Measurements from ENCODE around the gene C4orf36.

C4orf36 gene

DNA sequence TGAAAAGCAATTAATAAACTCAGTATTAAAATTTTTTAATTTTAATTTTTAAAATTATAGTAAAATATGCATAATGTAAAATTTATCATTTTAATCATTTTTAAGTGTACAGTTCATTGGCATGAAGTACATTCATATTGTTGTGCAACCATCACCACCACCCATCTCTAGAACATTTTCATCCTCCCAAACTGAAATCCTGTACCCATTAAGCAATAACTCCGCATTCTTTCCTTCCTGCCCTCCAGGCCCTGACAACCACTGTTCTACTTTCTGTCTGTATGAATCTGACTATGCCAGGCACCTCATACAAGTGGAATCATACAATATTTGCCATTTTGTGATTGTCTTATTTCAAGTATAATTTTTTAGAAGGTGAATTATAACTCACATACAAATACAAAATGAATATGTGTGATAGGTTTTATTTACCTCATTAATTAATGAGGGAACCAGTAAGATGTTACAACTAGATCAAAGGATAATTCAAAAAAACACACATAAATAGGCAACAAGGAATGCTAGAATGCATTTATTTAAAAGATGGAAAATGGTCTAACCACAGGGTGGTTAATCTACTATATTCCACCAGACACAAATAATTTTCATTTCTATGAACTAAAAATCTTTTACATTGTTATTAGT, 29.5 kb upstream of the C4orf36 start:
- TF ChIP-seq, protein P1, sequence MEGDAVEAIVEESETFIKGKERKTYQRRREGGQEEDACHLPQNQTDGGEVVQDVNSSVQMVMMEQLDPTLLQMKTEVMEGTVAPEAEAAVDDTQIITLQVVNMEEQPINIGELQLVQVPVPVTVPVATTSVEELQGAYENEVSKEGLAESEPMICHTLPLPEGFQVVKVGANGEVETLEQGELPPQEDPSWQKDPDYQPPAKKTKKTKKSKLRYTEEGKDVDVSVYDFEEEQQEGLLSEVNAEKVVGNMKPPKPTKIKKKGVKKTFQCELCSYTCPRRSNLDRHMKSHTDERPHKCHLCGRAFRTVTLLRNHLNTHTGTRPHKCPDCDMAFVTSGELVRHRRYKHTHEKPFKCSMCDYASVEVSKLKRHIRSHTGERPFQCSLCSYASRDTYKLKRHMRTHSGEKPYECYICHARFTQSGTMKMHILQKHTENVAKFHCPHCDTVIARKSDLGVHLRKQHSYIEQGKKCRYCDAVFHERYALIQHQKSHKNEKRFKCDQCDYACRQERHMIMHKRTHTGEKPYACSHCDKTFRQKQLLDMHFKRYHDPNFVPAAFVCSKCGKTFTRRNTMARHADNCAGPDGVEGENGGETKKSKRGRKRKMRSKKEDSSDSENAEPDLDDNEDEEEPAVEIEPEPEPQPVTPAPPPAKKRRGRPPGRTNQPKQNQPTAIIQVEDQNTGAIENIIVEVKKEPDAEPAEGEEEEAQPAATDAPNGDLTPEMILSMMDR (IDR thresholded peaks at IDR 0.05; ENCODE audit: insufficient read depth, missing control alignments), result no peak
- DNase-seq (ENCODE audit: insufficient read length, low spot score) (no peak), FAIRE-seq (no peak)

DNA sequence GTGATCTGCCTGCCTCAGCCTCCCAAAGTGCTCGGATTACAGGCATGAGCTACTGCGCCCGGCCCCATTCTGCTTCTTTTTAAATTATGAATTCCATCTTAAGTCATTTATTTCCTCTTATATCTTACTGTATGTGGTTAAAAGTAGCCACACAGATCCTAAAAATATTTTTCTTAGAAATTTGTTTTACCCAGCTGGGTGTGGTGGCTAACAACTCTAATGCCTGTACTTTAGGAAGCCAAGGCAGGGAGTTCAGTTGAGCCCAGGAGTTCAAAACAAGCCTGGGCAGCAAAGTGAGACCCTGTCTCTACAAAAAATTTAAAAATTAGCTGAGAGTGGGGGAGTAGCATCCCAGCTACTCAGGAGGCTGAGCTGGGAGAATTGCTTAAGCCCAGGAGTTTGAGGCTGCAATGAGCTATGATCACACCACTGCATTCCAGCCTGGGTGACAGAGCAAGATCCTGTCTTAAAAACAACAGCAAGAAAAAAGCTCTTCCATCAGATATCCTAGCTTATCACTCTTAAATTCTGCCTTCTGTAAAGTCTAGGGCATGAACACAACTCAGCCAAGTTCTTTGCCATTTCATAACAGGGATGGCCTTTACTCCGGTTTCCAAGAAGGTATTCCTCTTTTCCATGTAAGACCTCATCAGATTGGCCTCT, 27.5 kb upstream of the C4orf36 start:
- TF ChIP-seq, protein P1 (IDR thresholded peaks at IDR 0.05; ENCODE audit: insufficient read depth, missing control alignments), result no peak
- DNase-seq (ENCODE audit: insufficient read length, low spot score), result no peak
- FAIRE-seq, result no peak

DNA sequence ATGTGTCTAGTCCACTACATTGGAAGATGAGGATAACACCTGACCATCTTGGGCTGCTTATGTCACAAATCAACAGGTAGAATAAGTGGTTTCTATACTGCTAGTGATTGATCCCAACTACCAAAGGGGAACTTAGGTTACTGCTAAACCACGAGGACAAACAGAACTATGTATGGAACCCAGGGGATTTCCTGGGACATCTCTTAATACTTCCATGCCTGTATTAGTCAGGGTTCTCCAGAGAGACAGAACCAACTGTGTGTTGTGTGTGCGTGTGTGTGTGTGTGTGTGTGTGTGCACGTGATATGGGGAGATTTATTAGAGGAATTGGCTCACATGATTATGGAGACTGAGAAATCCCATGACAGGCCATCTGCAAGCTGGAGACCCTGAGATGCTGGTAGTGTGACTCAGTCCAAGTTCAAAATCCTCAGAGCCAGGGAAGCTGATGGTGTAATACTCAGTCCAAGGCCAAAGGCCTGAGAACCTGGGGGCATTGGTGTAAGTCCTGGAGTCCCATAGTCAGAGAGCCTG, 26.4 kb upstream of the C4orf36 start:
- DNase-seq (ENCODE audit: insufficient read length, low spot score) (no peak), FAIRE-seq (no peak)
- TF ChIP-seq, protein P1 (IDR thresholded peaks at IDR 0.05; ENCODE audit: insufficient read depth, missing control alignments), result no peak

DNA sequence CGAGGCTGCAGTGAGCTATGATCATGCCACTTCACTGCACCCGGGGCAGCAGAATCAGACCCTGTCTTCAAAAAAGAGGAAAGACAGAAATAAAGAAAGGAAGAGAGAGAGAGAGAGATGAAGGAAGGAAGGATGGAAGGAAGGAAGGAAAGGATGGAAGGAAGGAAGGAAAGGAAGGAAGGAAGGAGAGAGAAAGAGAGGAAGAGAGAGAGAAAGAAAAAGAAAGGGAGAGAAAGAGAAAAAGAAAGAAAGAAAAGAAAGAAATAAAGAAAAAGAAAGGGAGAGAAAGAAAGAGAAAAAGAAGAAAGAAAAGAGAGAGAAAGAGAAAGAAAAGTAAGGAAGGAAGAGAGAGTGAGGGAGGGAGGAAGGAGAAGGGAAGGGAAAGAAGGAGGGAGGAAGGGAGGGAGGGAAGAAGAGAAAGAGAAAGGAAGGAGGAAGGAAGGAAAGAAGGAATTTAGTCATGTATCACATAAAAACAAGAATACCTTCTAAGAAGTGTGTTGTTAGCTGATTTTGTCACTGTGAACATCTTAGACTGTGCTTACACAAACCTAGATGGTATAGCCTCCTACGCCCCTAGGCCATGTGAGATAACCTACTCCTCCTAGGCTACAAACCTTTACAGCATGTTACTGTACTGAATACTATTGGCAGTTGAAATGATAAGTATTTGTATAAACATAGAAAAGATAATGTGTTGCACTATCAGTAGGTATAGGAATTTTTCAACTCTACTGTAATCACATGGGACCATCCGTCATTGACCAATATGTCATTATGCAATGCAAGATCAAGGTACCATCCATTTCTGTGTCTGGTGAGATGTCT, 25.2 kb upstream of the C4orf36 start:
- TF ChIP-seq, protein P1 (IDR thresholded peaks at IDR 0.05; ENCODE audit: insufficient read depth, missing control alignments), result no peak
- FAIRE-seq (no peak), DNase-seq (ENCODE audit: insufficient read length, low spot score) (no peak)

DNA sequence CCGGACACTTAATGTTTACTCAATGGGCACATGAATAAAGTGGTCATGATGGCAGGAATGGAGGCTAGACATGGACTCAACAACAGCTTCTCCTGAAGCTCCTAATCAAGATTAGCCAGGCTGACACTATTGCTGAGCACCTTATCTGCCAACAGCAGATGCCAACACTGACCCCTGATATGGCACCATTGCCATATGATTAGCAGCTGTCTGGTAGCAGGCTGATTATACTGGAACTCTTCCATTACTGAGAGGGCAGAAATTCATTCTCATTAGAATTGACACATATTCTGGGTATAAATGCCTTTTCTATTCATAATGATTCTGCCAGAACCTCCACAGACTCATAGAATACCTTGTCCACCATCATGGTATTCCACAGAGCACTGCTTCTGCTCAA, 24.2 kb upstream of the C4orf36 start:
- TF ChIP-seq, protein P1 (IDR thresholded peaks at IDR 0.05; ENCODE audit: insufficient read depth, missing control alignments), result no peak
- no peak for DNase-seq (ENCODE audit: insufficient read length, low spot score)
- FAIRE-seq, result no peak

DNA sequence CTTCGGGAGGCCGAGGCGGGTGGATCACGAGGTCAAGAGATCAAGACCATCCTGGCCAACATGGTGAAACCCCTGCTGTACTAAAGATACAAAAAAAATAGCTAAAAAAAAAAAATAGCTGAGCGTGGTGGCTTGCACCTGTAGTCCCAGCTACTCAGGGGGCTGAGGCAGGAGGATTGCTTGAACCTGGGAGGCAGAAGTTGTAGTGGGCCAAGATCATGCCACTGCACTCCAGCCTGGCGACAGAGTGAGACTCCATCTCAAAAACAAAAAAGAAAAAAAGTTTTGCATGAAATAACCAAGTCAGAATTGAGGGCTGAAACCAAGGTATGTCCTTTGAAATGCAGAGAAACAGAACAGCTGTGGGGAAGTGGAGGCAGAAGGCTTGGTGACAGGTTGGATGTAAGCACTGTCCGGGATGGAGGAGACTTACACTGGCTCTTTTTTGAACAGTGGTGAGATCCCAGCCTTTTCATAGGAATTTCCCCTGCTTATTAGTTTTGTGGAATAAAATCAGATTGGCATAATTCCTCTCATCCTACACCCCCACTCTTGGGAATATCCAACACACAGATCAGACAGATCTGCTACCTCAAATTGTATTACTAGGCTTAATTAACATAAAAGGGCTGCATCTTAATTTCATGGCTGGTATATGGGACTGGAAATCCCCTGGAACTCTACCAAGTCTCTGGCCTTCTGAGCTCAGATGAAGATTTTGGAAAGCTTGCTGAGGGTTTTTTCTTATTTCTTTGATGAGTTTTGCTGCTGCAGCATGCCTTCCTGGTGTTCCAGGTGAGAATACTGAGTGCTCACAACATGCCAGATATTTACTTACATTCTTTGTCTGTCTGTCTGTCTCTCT, 18.8 kb upstream of the C4orf36 start:
- FAIRE-seq (no peak), DNase-seq (ENCODE audit: insufficient read length, low spot score) (no peak)
- TF ChIP-seq, protein P1 (IDR thresholded peaks at IDR 0.05; ENCODE audit: insufficient read depth, missing control alignments), result no peak

Data from D721Med (cell line).